H1 (cell line): ENCODE measurements around the gene DDX11.

ENCODE experiments used
- ASH2L ChIP-seq: fragments of 200-600, 300-600 bp; sonication (generic); IDR thresholded peaks from one replicate; pipeline ENCODE4 v1.7.1; 2017; ENCODE audit warnings: low read length
- CEBPB ChIP-seq: IDR thresholded peaks from 2 replicates; pipeline ENCODE4 v1.6.1; 2012; ENCODE audit warnings: low read depth, low read length
- EZH2 ChIP-seq: fragments of 200-600 bp; sonication (generic); IDR thresholded peaks from 2 replicates; pipeline ENCODE4 v1.7.1; 2012; ENCODE audit warnings: low read depth, mild to moderate bottlenecking, moderate library complexity, low read length, inconsistent platforms; ENCODE audit not compliant: severe bottlenecking
- KDM1A ChIP-seq: fragments of 200-600, 300-600 bp; sonication (generic); IDR thresholded peaks from 2 replicates; pipeline ENCODE4 v1.7.1; 2016; ENCODE audit warnings: mild to moderate bottlenecking, low read length, borderline replicate concordance
- KDM5A ChIP-seq: fragments of 200-600 bp; IDR thresholded peaks from 2 replicates; pipeline ENCODE4 v1.7.1; 2012; ENCODE audit warnings: mild to moderate bottlenecking, low read length, inconsistent platforms, mixed read lengths
- PHF8 ChIP-seq: fragments of 200-600 bp; sonication (generic); conservative IDR thresholded peaks from 2 replicates; pipeline ENCODE4 v1.7.1; 2012; ENCODE audit warnings: low read depth, mild to moderate bottlenecking, inconsistent platforms, low read length, moderate library complexity
- POLR2A ChIP-seq, 2 experiments: IDR thresholded peaks; 1 replicate in 1 of 2; 2 replicates in 1 of 2; pipeline ENCODE4 v1.6.1; 2011; ENCODE audit warnings: low read depth in 2 of 2, low read length in 2 of 2, mild to moderate bottlenecking in 2 of 2; ENCODE audit errors: control extremely low read depth in 1 of 2
- POLR2AphosphoS5 ChIP-seq: IDR thresholded peaks from 2 replicates; pipeline ENCODE4 v1.6.1; 2011; ENCODE audit warnings: low read depth, low read length
- POU5F1 ChIP-seq: IDR thresholded peaks from 2 replicates; pipeline ENCODE4 v1.6.1; 2011; ENCODE audit warnings: low read depth, mild to moderate bottlenecking, low read length, moderate library complexity
- RAD21 ChIP-seq, 2 experiments: IDR thresholded peaks in 1 of 2; conservative IDR thresholded peaks in 1 of 2; 2 replicates each; pipeline ENCODE4 v1.6.1; 2011; ENCODE audit warnings: low read depth in 2 of 2, low read length in 2 of 2, improper control_type of control experiment in 1 of 2, inconsistent platforms in 1 of 2, mild to moderate bottlenecking in 1 of 2, moderate library complexity in 1 of 2
- RFX5 ChIP-seq: IDR thresholded peaks from 2 replicates; pipeline ENCODE4 v1.6.1; 2011; ENCODE audit warnings: low read depth, low read length, improper control_type of control experiment, borderline replicate concordance
- SIN3A ChIP-seq, 2 experiments: IDR thresholded peaks in 1 of 2; conservative IDR thresholded peaks in 1 of 2; 2 replicates each; pipeline ENCODE4 v1.6.1; 2011 to 2012; ENCODE audit warnings: low read length in 2 of 2, improper control_type of control experiment in 1 of 2, low read depth in 1 of 2, mild to moderate bottlenecking in 1 of 2
- TF ChIP-seq, protein P1 (sequence below), 3 experiments: IDR thresholded peaks; 1 replicate in 2 of 3; 2 replicates in 1 of 3; pipeline versions ENCODE4 v1.5.1 to v1.6.1; 2011; ENCODE audit warnings: low read length in 3 of 3, mild to moderate bottlenecking in 3 of 3, inconsistent platforms in 2 of 3, low read depth in 1 of 3, moderate library complexity in 1 of 3; ENCODE audit not compliant: insufficient read depth in 1 of 3; ENCODE audit errors: control extremely low read depth in 1 of 3

DNA sequence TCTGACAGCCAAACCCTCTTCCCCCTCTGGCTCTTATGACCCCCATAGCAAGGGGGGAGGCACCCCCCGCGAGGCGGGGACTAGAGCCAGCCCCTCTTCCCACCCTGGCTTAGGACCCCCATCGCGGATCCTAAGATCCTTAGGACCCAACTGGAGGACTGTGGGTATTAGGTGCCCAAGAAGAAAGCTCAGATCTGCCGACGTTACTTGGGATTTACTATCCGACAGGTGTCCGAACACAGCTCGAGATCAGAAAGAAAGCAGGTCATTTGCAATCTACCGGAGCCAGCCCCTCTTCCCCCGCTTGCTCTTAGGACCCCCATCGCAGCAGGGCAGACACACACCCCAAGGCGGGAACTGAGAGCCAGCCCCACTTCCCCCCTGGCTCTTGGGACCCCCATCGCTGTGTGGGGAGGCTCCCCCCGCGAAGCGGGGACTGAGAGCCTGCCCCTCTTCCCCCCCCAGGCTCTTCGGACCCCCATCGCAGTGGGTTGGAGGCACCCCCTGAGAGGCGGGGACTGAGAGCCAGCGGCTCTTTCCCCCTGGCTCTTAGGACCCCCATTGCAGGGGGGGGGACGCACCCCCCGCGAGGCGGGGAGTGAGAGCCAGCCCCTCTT, 46.8 kb downstream of the DDX11 start:
- TF ChIP-seq PHF8, result no peak
- TF ChIP-seq POU5F1, result no peak
- no peak for TF ChIP-seq ASH2L
- TF ChIP-seq, protein P1, sequence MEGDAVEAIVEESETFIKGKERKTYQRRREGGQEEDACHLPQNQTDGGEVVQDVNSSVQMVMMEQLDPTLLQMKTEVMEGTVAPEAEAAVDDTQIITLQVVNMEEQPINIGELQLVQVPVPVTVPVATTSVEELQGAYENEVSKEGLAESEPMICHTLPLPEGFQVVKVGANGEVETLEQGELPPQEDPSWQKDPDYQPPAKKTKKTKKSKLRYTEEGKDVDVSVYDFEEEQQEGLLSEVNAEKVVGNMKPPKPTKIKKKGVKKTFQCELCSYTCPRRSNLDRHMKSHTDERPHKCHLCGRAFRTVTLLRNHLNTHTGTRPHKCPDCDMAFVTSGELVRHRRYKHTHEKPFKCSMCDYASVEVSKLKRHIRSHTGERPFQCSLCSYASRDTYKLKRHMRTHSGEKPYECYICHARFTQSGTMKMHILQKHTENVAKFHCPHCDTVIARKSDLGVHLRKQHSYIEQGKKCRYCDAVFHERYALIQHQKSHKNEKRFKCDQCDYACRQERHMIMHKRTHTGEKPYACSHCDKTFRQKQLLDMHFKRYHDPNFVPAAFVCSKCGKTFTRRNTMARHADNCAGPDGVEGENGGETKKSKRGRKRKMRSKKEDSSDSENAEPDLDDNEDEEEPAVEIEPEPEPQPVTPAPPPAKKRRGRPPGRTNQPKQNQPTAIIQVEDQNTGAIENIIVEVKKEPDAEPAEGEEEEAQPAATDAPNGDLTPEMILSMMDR (IDR thresholded peaks at IDR 0.05; ENCODE audit: control extremely low read depth in 1 of 3, insufficient read depth in 1 of 3, low read depth in 1 of 3, low read length in 3 of 3), result no peak
- no peak for TF ChIP-seq POLR2AphosphoS5
- no peak for TF ChIP-seq KDM1A
- no peak for TF ChIP-seq POLR2A (IDR thresholded peaks at IDR 0.05; ENCODE audit: control extremely low read depth in 1 of 2, low read depth in 2 of 2, low read length in 2 of 2)
- no peak for TF ChIP-seq EZH2
- TF ChIP-seq RAD21 (IDR thresholded peaks at IDR 0.05 in 1 of 2, conservative IDR thresholded peaks at IDR 0.05 in 1 of 2; ENCODE audit: low read depth in 2 of 2, low read length in 2 of 2), result no peak
- no peak for TF ChIP-seq SIN3A (conservative IDR thresholded peaks at IDR 0.05 in 1 of 2, IDR thresholded peaks at IDR 0.05 in 1 of 2; ENCODE audit: low read depth in 1 of 2, low read length in 2 of 2)
- no peak for TF ChIP-seq KDM5A
- TF ChIP-seq CEBPB, result no peak
- TF ChIP-seq RFX5, result no peak
